ENCODE data around the gene PITPNC1. TPM values are rescaled to one million over a fixed set of nuclear protein-coding genes. Genes with fewer than 3 reads are reported as not detected.

PITPNC1 gene
- total RNA-seq, 1 donor from 2014 or later, result 19.3 TPM

DNA sequence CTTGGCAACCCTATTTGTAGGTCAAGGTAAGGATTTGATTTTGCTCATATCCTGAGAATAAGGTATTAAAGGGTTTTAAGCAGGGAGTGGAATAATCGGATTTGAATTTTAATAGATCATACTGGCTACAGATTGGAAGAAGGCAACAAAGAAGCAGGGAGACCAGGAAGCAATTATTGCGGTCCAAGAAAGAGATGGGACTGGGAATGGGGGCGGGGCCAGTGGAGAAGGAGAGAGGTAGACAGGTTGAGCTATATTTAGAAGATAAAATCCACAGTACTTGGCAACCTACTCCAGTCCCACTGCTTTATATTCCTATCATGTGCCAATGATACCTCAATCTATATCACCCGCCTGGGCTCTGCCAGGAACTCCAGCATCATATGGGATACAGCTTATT, 334.8 kb downstream of the PITPNC1 start:
- Mint-ChIP-seq H3K4me1 (peaks cover 5% of the 10 kb centered on the region), H3K9me3 (no peaks in the 10 kb centered on the region), H3K4me3 (no peak overlapping the region), H3K36me3 (ENCODE audit: low read depth) (no peaks in the 10 kb centered on the region), H3K27me3 (no peaks in the 10 kb centered on the region), H3K27ac (no peak overlapping the region)
- ChIA-PET POLR2A (interaction anchor here (0.6 kb wide), 2 partner anchors 294 to 1002 kb away, joined by 4 to 8 read pairs; no protein-coding TSS in a partner anchor), CTCF (no interaction called here)
- ATAC-seq (ENCODE audit: low read depth) (no peak), DNase-seq (no peak)
- intact Hi-C loops (cut with micrococcal nuclease), result no loop called here
- TF ChIP-seq, protein P1, sequence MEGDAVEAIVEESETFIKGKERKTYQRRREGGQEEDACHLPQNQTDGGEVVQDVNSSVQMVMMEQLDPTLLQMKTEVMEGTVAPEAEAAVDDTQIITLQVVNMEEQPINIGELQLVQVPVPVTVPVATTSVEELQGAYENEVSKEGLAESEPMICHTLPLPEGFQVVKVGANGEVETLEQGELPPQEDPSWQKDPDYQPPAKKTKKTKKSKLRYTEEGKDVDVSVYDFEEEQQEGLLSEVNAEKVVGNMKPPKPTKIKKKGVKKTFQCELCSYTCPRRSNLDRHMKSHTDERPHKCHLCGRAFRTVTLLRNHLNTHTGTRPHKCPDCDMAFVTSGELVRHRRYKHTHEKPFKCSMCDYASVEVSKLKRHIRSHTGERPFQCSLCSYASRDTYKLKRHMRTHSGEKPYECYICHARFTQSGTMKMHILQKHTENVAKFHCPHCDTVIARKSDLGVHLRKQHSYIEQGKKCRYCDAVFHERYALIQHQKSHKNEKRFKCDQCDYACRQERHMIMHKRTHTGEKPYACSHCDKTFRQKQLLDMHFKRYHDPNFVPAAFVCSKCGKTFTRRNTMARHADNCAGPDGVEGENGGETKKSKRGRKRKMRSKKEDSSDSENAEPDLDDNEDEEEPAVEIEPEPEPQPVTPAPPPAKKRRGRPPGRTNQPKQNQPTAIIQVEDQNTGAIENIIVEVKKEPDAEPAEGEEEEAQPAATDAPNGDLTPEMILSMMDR (IDR thresholded peaks at IDR 0.05), result no peak

DNA sequence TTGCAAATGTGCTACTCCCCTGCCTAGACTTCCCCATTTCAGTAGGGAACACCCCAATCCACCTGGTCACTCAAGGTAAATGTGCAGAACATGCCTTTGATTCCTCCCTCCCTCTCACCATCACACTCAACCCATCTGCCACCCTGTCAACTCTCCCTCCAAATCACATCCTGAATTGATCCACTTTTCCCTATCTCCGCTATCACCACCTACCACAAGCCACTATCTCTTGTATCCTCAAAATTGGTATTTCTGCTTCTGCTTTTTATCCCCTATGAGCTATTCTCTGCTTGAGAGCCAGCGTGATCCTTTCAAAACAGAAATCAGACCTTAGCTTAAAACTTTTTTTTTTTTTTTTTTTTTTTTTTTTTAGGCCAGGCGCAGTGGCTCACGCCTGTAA, 335.3 kb downstream of the PITPNC1 start:
- Mint-ChIP-seq H3K4me3 (no peak overlapping the region), H3K9me3 (no peaks in the 10 kb centered on the region), H3K27me3 (no peaks in the 10 kb centered on the region), H3K27ac (no peak overlapping the region), H3K4me1 (peaks cover 9% of the 10 kb centered on the region), H3K36me3 (ENCODE audit: low read depth) (peaks cover under 1% of the 10 kb centered on the region)
- DNase-seq, result no peak
- CTCF ChIA-PET, result no interaction called here
- ATAC-seq (ENCODE audit: low read depth), result no peak
- POLR2A ChIA-PET, result interaction anchor here (0.6 kb wide), 2 partner anchors 294 to 1003 kb away, joined by 4 to 8 read pairs; no protein-coding TSS in a partner anchor
- intact Hi-C loops (cut with micrococcal nuclease), result no loop called here
- TF ChIP-seq, protein P1 (IDR thresholded peaks at IDR 0.05), result no peak

DNA sequence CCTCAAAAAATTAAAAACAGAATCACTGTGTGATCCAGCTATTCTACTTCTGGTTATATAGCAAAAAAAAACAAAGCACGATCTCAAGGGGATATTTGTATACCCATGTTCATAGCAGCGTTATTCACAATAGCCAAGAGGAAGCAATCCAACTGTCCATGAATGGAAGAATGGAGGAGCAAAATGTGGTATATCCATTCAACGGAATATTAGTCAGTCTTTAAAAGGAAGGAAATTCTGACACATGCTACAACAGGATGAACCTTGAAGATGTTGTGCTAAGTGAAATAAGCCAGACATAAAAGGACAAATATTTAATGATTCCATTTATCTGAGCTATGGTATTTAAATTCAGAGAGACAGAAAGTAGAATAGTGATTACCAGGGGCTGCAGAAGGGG, 336.1 kb downstream of the PITPNC1 start:
- peaks cover 8% of the 10 kb centered on the region for H3K36me3 Mint-ChIP-seq (ENCODE audit: low read depth)
- no peak overlapping the region for H3K4me3 Mint-ChIP-seq
- no peaks in the 10 kb centered on the region for H3K9me3 Mint-ChIP-seq
- POLR2A ChIA-PET, result no interaction called here
- CTCF ChIA-PET, result no interaction called here
- DNase-seq (no peak), ATAC-seq (ENCODE audit: low read depth) (no peak)
- H3K4me1 Mint-ChIP-seq, result peaks cover 17% of the 10 kb centered on the region
- no peaks in the 10 kb centered on the region for H3K27me3 Mint-ChIP-seq
- H3K27ac Mint-ChIP-seq, result no peak overlapping the region
- intact Hi-C loops (cut with micrococcal nuclease), result no loop called here
- TF ChIP-seq, protein P1 (IDR thresholded peaks at IDR 0.05), result no peak

DNA sequence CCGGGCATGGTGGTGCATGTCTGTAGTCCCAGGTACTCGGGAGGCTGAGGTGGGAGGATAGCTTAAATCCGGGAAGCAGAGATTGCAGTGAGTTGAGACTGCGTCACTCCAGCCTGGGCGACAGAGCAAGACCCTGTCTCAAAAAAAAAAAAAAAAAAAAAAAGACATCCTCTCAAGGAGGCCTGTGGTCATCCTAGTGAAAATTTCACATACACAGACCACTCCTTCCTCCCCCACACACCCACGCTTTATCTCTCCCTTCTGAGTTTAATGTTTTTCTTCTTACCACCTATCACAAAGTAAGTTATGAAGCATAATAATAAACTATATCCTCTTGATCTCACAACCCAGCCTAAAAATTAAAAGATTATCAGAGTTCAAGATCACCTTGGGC, 339.3 kb downstream of the PITPNC1 start:
- DNase-seq (no peak), ATAC-seq (ENCODE audit: low read depth) (no peak)
- Mint-ChIP-seq H3K36me3 (ENCODE audit: low read depth) (peaks cover 22% of the 10 kb centered on the region), H3K27ac (peak overlapping the region; percentile 99), H3K27me3 (no peaks in the 10 kb centered on the region), H3K9me3 (no peaks in the 10 kb centered on the region), H3K4me3 (no peak overlapping the region), H3K4me1 (peaks cover 30% of the 10 kb centered on the region)
- intact Hi-C loops (cut with micrococcal nuclease), result no loop called here
- ChIA-PET POLR2A (interaction anchor here (0.6 to 1.7 kb wide), 4 partner anchors 37 to 318 kb away, joined by 3 to 5 read pairs (median 4); no protein-coding TSS in a partner anchor), CTCF (no interaction called here)
- TF ChIP-seq, protein P1 (IDR thresholded peaks at IDR 0.05), result no peak

DNA sequence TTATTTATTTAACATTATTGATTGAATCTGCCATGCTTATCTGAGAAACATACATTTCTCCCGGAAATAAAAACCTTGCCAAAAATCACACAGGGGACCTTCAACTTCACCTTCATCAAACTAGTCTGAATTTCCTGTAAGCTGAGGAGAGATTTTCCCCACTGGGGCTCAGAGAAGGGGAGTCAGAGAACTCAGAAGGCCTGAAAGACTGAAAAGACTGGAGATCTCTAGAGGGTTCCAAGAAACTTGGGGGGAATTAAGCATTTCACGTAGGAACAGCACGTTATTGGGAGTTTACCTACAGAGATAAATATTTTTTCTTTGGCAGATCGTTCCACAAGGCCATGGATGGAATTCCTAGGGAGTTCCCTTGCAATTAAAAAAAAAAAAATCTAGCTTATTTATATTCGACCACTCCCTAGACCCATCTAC, 340.1 kb downstream of the PITPNC1 start:
- TF ChIP-seq, protein P1 (IDR thresholded peaks at IDR 0.05), result no peak
- no peak for ATAC-seq (ENCODE audit: low read depth)
- ChIA-PET POLR2A (interaction anchor here (0.5 to 2.2 kb wide), 11 partner anchors 10 to 795 kb away, joined by 3 to 9 read pairs (median 4); partner anchors contain the start of genes BPTF, PITPNC1, PRKAR1A and WIPI1), CTCF (no interaction called here)
- Mint-ChIP-seq H3K27ac (peak overlapping the region; percentile 99), H3K9me3 (no peaks in the 10 kb centered on the region), H3K4me3 (peak overlapping the region; percentile 100), H3K36me3 (ENCODE audit: low read depth) (peaks cover 30% of the 10 kb centered on the region), H3K27me3 (no peaks in the 10 kb centered on the region), H3K4me1 (peaks cover 30% of the 10 kb centered on the region)
- intact Hi-C loops (cut with micrococcal nuclease), result loop anchor here (1.0 kb wide), 10 partner anchors 96 to 795 kb away; partner anchors contain the start of genes BPTF, HELZ, KPNA2 and PITPNC1
- DNase-seq, result no peak
